HTERT RPE-1 (cell line): ENCODE results near the gene FOSL1.

Source experiments
- in situ Hi-C: fragments of 300-500 bp; cut with MboI; formaldehyde crosslinking; loops from 4 replicates; pipeline ENCODE4 v1.14.3; 2020; ENCODE audit warnings: low sequenced_read_pairs

FOSL1 gene

DNA sequence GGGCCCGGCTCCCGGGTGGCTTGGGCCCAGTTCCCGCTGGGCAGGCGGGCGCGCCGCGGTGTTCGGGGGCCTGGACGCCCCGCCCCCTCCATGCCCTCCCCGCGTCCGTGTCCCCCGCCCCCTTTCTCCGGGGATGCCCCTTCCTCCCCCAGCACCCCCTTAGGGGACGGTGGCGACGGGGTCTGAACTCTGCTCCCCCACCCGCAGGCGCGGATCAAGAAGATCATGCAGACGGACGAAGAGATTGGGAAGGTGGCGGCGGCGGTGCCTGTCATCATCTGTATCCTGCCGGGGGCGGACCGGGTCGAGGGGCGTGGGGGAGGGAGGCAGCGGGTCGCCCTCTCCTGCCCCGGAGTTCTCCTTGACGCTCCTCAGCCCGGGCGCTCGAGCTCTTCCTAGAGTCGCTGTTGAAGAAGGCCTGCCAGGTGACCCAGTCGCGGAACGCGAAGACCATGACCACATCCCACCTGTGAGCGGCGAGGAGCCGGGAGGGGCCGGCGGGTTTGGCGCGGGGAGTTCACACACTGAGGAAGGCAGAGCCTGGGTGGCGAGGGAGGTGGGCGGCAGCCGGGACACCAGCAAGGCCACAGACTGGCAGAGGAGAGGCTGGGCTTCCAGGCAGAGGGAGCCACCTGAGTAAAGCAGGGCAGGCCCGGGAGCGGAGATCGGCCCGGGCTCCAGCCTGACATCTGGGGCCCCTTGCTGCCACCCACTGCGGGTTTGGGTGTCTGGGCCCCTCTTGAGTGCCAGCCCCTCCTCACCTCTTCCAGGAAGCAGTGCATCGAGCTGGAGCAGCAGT, 19.6 kb upstream of the FOSL1 start:
- in situ Hi-C loops, result no loop called here

DNA sequence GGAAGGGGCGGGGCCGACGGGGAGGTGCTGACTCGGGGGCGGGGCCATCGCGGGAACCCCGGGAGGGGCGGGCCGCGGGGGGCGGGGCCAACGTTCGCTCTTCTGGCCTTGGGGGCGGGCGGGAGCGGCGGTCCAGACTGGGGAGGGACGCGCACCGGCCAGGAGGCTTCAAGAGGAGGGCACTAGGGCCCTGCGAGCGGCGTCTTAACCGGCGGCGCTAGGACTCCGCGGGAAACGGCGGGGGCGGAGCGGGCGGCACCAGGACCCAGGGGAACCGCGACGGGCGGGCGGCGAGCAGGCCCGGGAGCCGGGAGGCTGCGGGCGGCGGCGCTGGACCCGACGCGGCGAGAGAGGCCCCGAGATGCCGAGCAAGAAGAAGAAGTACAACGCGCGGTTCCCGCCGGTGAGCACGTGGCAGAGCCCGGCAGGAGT, 19.0 kb upstream of the FOSL1 start, which contains the start of gene DRAP1:
Gene DRAP1, plus strand, starts transcription at position 286 of the 432 bp plus-strand sequence. Its CDS starts 76 bp downstream, at position 362.
- in situ Hi-C loops, result no loop called here

DNA sequence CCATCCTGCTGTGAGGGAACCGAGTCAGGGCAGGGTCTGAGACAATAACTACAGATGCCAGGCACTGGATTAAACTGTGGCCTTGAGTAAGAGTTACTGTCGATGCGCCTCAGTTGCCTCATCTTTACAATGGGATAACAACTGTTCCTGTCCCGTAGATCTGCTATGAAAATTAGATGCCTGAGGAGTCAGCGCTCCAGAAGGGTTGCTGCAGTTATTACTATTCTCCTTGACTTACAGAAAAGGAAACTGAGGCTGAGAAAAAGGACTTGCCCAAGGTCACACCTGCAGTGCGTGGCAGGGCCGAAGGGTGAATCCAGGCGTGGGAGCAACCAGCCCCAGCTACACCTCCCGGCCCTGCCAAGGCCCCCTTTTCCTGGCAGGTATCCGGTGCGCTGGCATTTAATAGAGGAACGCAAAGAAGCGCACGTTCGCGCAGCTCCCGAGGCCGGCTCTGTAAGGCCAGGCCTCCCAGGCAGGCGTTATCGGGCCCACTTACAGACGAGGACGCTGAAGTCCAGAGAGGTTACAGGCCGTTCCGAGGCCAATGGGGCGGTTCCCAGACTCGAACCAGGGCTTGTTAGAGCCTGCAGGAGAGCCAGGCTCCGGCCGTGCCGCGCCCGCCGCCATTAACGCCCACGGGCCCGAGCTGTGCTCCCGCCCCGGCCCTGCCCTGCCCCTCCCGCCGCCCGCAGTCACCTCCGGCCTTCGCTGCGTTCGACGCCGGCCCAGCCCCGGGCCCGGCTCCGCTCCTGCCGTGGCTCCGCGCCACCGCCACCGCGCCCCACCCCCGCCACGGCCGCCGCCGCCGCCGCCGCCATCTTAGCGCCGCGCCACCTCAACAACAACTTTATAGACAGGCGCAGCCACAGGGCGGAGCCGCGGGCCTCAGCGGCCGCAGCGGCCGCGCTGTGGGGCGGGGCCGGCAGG, 18.3 kb upstream of the FOSL1 start, which contains the start of gene C11orf68:
Gene C11orf68, minus strand, starts transcription at position 852 of the 930 bp plus-strand sequence. Its CDS starts 31 bp downstream, at position 821.
- in situ Hi-C loops, result no loop called here

DNA sequence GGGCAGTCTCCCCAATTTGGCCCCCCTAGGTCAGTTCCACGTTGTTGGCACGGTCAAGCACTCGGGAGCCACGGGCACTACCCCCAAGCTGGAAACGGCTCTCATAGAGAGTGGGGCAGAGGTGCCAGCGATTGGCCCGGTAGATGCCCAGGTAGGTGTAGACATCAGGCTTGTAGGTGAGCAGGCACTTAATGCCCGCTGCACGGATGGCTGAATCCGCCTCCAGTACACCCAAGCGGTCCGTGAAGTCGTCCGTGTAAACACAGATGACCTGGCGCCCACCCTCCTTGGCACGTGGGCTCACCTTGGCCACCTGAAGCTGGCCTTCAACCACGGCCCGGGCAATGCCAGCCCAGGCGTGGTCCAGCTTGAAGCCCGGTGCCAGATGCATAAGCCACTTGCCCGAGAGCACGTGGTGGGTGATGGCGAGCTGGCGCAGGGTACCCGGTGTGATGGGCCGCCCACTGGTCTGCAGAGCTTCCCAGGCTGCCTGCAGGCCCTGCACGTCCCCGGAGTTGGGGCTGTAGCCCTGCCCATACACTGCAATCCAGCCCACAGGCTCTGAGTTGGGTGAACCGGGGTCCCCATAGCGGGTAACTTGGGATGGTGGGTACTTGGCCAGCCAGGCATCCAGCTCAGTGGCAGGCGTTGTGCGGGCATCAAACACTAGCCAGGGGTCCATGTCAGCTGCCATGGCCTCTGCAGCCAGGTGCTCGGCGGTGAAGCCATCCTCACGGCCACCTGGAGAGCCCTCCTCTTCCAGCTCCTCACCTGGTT, 17.4 kb upstream of the FOSL1 start:
- in situ Hi-C loops, result no loop called here

DNA sequence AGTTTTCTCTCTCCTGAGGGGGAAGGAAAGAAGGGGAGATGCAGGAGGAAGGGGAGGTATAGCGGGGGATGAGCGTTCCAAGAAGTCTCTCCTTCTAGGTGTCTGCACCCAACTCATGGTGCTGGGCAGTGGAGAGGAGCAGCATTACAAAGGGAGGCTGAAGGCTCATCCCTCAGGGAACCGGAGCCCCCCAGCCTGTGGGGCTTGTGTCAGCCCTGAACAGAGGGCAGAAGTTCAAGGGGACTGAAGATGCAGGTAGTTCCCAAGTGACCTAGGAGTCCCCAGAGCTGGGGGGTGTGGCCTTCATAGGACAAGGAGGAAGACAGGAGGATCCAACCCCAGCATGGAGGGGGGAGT, 16.9 kb upstream of the FOSL1 start:
- in situ Hi-C loops, result no loop called here

DNA sequence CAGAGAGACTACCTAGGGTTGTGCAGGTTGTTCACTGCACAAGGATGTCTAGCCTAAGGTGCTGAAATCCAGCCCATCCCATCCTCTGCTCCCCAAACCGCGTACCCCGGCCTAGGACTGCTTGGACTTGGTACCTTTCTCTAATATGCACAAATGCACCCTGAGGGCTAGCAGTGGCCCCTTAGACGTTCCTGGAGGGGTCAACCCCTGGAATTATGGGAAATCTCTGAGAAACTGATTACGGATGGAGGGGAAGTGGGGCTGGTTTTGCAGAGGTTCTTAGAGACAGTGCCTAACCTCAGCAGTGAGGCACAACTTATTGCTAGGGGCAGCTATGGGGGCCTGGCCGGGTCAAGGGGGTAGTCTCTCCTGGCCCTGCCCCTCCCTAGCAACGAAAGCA, 16.2 kb upstream of the FOSL1 start:
- in situ Hi-C loops, result no loop called here

DNA sequence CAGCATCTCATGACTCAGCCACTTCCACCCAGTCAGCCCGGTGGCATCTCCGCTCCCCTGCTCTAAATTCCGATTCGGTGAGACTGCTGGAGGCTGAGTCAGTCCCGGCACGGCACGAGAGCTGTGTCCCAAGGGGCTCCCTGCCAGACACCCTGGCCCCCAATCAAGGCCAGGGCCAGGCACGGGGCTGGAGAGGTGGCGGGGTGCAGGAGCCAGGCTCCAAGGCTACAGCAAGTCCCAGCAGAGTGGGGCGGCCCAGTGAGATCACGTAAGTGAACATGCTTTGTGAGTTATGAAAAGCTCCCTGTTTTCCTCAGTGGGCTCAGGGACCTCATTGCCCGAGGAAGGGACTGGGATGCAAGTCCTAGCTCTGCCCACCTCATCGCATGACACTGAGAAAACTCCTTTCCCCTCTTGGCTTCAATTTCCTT, 15.6 kb upstream of the FOSL1 start:
- in situ Hi-C loops, result no loop called here

DNA sequence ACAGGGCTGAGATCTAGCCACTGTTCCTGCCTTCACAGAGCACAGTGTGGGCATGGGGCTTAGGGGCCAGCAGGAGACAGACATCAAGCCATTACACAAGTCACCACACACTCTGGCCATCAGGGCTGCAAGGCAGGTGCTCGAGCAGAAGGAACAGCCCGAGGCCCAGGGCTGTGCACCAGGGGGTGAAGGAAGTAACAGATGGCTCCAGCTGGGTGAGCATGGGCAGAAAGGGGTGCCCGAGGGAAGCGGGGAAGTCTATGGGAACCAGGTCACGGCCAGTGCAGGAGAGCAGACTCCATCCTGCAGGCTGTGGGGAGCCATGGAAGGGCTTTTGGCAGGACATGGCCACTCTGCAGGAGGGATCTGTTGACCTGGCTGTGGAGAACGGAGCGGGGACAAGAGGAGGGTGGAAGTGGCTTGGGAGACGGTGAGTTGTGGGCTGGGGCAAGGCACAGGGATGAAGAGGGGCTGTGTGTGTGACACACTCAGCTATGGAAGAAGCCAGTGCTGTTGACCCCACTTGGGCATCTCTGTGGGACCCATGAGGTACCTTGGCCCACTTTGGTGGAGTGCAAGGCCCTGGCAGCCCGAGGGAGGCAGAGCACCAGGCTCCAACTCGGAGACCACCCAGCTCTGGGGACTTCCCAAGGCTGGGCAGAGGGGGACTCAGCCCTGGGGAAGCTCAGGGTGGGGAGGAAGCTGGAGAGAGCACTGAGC, 15.1 kb upstream of the FOSL1 start:
- in situ Hi-C loops, result no loop called here

DNA sequence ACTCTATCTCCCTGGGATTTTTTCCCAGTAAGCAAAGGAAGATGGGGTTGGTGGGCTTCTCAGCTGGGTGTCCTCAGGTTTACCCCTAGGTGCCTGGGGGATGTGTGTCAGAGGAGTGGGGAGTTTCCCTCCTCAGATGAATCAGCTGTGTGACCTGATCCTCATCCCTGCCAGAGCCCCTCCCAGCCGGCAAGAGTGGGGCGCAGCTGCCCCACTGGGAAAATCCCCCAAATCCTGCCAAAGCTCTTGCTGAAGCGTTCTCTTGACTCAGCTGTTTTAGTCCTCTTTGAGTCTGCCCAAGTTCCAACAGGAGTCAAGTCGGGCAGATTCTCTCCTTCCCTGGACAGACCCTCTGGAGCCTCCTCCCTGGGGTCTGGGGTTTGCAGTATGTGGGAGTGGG, 12.7 kb upstream of the FOSL1 start:
- in situ Hi-C loops, result no loop called here

DNA sequence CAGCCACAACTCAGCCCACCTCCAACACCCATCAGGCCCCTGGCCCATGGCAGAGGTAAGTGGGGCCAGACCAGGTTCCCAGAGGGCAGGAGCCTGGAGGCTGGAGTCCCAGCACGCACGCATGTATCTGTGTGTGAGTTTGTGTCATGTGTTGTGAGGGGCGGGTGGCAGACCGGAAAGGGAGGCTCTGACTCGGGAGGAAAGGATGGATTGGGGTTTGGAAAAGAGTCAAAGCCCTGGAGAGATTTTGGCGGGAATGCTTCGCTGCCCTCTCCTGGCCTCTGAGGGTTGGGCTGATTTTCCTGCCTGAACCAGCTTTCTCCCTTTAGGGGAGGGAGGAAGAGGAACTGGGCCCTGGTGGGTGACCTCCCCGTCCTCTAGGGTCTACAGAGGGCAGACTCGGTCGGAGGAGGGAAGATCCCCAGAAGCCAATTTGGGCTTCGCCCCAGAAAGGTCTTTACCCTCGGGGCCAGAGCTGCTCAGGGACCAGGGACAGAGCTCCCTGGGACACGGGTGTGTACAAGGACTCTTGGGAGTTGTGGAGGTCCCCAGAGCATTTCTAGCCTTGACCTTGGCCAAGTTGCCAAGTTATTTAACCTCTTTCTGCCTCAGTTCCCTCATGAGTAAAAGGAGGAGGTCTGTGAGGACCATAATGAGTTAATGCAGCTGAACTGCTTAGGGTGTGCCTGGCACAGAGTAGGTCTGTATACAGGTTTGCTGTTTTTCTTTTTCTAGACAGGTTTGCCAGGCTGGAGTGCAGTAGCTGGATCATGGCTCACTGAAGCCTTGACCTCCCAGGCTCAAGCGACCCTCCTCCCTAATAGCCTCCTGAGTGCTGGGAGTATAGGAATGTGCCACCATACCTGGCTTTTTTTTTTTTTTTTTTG, 11.7 kb upstream of the FOSL1 start:
- in situ Hi-C loops, result no loop called here

DNA sequence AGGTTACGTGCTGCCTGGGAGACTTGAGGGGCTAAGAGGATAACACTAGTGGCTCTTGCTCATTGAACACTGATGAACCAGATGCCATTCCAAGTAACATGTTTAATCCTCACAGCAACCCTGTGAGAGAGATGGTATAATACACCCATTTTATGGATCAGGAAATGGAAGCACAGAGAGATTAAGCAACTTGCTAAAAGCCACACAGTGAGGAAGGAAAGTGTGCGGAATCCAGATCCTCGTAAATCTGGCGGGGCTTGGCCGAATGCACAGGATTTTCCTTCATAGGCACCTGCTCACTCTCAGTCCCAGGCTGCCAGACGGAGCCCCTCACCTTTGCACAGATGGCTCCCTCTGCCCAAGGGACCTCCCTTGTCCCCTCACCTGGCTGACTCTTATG, 7.7 kb upstream of the FOSL1 start:
- in situ Hi-C loops, result no loop called here

DNA sequence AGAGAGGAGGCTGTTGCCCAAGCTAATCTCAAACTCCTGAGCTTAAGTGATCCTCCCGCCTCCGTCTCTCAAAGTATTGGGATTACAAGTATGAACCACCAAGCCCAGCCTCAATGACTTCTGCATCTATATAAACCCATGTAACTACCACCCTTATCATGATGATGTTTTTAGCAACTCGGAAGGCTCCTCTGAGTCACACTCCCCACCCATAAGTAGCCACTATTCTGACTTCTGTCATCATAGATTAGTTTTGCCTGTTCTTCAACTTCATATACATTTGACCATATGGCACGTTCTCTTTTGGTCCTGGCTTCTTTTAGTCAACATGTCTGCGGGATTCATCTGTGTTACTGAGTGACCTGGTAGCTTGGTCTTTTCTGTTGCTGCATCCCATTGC, 6.4 kb upstream of the FOSL1 start:
- in situ Hi-C loops, result no loop called here

DNA sequence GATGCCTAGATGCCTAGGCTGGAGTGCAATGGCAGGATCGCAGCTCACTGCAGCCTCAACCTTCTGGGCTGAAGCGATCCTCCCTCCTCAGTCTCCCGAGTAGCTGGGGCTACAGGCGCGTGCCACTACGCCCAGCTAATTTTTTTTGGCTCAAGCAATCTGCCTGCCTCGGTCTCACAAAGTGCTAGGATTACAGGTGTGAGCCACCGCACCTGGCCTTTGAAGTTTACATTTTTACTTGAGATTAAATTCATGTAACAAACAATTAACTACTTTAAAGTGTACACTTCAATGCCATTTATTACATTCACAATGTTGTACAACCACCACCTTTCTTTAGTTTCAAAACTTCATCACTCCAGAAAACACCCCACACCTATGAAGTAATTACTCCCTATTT, 3.5 kb upstream of the FOSL1 start:
- in situ Hi-C loops, result no loop called here

DNA sequence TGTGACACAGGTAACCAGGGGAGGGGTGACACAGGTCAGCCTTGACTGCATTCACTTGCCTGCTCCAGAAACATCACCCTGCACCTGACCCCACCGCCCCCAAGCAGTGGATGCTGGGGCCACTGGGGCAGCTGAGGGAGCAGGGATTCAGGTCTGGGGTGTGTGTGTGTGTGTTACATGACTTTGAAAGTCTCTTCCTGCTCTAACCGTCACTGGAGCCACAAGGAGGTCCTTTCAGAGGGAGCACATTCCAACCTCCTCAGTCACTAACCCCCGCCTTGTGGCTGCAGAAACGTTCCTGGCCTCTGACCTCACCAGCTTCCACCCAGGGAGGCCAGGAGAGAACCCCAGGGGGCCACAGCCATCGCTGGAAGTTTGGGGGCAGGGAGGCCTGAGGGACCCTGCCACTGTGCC, 2.9 kb upstream of the FOSL1 start:
- in situ Hi-C loops, result no loop called here

DNA sequence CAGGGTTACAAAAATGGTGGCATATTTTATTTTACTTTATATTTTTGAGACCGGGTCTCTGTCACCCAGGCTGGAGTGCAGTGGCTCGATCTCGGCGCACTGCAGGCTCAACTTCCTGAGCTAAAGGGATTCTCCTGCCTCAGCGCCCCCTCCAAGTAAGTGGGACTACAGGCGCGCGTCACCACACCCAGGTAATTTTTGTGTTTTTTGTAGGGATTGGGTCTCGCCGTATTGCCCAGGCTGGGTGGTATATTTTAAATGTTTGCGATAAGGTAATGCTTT, 652 bp upstream of the FOSL1 start:
- in situ Hi-C loops, result no loop called here

DNA sequence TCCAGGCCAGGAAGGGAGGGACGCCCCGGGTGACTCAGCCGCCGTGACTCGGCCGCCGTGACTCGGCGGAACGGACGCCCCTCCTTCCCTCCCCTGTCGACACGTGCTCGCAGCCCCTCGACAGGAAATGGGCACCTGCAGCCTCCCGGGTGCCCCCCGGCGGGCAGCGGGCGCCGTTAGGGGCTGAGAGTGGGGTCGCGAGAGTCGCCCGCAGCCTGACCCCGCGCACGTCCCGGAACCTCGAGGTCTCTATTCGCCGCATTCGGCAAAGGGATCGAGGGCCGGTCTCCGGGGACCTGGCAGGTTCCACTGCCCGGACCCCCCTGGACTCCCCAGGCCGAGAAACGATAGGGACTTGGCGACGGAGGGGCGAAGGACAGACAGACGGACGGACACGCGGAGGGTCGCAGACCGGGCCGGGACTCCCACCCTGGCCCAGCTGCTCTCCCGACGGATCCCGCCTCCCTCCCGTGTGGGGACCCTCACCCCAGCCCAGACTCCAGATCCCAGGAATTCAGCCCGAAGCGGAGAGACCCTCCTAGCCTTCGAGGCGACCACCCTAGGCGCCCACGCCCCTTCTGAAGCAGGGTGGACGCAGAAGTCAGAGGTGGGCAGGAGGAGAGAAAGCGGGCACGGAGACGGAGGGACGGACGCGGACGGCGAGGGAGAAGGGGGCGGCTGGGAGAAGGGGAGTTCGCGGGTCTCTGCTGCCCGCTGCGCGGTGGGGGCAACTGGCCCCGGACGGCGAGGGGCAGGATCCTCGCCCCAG, 648 bp downstream of the FOSL1 start:
- in situ Hi-C loops, result no loop called here

DNA sequence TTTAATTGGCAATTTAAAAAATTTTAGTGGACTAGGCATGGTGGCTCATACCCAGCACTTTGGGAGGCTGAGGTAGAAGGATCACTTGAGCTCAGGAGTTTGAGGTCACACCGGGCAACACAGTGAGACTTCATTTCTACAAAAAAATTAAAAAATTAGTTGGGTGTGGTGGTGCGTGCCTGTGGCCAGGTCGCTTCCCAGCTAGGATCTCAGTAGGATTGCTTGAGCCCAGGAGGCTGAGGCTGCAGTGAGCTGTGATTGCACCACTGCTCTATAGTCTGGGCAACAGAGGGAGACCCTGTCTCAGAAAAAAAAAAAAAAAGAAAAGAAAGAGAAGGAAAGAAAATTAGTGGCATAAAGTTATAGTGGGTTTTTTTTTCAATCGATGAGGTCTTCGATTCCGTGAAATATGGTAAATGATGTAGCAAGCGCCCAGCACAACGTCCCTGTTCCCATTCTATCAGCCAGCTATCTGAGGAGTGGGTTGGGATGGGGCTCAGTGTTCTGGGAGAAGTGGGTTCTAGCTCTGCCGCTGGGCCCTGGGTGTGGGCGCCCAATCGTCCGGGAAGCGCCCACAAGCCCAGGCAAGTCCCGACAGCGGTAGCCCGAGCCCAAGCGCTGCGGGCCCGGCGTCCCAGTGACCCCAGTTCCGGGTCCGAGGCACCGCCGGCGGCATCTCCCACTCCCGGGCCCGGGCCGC, 1.4 kb downstream of the FOSL1 start:
- in situ Hi-C loops, result no loop called here

DNA sequence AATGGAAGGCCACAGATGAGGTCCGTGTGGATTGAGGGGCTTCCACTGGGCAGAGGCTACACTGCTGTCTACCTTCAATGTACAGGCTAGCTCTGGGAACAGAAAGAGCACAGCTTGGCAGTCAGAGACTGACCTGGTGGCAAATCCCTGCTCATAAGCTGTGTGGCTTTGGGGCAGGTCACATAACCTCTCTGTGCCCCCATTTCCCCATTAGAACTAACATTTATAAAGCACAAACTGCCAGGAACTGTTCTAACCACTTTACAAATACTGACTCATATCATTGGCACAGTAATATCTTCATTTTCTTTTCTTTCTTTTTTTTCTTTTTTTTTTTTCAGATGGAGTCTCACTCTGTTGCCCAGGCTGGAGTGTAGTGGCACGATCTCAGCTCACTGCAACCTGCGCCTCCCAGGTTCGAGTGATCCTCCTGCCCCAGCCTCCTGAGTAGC, 3.1 kb downstream of the FOSL1 start:
- in situ Hi-C loops, result no loop called here
